GDM1 (cell line): ENCODE results near the gene SLC4A1AP.

ENCODE experiments used
- DNase-seq: peaks from one replicate; lab custom pipeline; 2025; lab: John Stamatoyannopoulos, UW

SLC4A1AP gene

DNA sequence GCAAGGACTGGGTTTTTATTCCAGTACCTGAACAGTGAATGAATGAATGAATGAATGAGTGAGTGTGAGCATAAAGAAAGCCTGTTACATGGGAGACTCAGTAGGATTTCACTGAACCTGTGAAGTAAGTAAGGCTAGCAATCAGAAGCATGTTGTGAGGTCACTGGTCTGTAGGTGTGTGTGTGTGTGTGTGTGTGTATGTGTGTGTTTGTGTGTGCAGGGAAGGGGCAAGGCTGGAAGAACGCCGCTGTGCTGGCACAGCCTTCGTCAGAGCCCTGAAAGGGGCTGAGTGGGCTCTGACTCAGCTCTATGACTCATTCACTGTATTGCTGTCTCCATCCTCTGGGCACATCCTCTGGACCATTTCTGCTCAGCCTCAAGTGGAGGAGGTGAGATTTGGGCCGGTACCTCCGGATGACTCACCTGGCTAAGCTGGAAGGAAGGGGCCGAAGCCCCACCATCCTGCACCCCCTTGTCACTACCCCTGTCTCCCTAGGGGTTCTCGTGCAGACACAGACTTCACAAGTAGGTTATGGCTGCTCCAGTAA is 56.4 kb downstream of the SLC4A1AP start:
- no peak for DNase-seq

DNA sequence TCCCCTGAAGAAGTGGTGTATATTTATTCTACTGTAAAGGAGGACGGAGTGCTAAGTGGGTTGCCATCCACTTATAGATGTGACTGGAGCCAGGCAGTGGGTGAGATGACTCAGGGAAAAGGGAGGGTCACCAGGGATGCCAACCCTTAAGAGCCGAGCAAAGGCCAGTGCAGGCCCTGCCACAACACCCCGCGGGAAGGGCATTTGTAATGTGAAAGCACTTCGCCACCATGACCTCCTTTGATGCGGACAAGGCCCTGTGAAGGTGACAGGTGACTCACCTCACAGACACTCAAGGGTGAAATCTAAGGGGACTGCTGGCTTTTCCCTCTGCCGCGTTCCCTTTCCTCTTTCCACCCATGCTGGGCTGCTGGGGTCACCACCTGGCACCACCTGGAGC is 57.6 kb downstream of the SLC4A1AP start:
- DNase-seq, result no peak

DNA sequence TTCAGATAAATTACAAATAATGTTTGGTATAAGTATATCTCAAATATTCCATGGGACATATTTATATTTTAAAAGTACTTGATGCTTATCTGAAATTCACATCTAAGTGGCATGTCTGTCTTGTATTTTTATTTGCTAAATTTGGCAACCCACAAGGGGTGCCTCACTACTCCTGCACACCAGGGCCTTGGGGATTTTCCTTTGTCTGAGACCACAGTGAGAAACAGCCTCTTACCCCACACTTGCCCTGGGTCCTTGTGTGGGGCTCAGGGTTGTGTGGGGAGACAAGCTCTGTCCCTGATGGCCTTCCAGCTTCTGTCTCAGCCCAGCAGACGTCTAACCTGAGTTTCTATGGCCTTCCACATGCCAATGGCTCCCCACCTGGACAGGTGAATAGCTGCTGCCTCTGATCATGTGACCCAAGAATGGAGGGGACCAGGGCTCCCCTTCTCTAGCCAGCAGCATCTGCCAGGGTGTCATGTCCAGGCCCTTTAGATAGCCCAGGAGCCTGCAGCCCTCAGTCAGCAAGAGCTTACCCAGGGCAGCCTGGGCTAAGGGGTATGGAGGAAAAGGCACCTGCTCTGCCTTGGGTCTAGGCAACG is 58.3 kb downstream of the SLC4A1AP start:
- DNase-seq, result no peak

DNA sequence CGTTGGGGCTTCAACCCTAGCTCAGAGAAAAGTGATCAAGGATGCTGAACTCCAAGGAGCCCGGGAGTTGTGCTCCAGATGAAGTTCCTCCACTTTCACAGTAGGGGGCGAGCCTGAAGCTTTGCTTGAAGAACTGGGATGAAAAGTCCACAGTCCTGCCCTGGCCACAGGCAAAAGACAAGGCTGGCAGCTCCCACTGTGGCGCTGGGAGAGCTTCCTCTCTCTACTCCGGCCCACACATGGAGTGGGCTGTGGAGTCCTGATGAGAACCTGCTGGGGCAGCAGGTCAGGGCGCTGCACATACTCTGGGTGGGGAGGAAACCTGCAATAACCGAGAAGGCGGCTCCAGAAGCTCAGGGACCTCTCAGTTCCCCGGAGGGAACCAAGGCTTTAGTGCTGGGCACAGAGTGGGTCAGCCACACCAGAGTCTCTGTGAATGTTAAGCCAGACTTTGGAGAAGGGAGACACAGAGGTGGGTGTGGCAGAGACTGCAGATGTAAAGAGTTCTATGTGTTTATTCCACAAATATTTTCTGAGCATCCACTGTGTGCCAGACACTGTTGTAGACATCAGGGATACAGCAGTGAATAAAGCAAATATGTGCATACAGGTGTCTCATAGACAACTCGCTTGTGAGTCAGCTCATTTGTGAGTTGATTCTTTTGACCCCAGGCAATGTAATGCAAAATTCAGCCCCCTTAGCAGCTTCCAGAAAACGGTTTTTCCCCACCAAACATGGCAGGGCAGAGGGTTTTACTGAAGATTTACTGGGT is 59.9 kb downstream of the SLC4A1AP start:
- DNase-seq, result no peak

DNA sequence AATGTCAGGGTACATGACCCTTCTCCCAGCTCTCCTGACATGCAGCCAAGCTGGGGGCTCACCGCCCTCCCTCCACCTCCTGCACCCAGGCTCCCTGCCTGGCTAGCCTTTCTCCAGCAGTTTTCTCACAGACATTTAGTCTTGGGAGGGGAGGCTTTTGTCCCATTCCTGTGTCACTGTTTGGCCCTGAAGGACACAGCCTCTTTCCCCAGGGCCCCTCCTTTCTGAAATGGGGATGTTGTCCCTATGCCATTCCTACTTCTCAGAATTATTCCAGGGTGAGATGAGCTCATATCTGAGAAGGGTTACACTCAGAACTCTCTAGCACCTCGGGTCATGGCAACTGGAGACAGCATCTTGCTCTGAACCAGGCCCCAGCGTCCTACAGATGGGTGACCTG is 60.5 kb downstream of the SLC4A1AP start:
- DNase-seq, result no peak

DNA sequence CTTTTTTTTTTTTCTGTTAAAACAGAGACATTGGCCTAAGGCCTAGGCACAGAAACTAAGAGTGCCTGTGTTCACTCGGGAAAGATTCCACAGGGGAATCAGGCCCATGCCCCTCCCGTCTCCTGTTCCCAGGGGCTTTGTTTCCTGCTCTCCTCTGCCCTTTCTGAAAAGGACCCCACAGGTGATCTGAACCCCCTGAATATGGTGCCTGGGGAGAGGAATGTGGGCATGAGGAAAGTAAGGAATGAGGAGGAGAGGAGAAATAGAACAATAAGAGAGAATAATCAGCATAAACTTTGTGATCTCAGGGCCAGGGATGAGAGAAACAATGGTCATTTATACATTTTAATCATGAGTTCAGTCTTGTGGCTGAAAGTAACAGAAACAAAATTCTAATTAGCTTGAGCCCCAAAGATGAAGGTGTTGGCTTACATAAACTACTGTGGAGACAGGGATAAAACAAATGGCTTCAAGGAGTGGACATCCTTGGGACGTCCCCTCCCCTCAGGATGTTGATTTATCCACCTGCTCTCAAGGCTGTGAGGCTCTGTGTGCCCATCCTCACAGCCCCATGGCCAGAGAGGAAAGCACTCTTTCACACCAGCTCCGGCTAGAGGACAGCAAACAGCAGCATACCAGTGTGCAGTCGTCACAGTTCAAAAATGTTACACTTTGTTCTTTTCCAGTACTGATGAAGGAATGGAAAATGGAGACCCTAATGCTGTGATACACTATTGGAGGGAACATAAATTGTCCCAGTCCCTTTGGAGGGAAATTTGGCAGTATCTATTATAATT is 61.4 kb downstream of the SLC4A1AP start:
- no peak for DNase-seq

DNA sequence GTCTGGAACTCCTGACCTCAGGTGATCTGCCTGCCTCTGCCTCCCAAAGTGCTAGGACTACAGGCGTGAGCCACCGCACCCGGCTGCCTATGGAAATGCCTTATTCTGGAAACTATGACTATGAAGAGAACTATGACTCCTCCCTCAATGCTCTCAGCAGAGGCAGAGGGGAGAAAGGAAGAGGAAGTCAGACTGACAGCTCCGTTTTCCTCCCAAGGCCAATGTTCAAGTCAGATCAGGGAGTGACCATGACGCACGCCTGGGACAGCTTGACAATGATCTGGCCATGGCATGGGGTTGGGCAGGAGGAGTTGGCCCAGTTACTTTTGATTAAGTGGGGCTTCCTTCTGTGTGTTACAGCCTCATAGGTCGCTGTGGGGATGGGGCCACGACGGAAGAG is 63.6 kb downstream of the SLC4A1AP start:
- no peak for DNase-seq

DNA sequence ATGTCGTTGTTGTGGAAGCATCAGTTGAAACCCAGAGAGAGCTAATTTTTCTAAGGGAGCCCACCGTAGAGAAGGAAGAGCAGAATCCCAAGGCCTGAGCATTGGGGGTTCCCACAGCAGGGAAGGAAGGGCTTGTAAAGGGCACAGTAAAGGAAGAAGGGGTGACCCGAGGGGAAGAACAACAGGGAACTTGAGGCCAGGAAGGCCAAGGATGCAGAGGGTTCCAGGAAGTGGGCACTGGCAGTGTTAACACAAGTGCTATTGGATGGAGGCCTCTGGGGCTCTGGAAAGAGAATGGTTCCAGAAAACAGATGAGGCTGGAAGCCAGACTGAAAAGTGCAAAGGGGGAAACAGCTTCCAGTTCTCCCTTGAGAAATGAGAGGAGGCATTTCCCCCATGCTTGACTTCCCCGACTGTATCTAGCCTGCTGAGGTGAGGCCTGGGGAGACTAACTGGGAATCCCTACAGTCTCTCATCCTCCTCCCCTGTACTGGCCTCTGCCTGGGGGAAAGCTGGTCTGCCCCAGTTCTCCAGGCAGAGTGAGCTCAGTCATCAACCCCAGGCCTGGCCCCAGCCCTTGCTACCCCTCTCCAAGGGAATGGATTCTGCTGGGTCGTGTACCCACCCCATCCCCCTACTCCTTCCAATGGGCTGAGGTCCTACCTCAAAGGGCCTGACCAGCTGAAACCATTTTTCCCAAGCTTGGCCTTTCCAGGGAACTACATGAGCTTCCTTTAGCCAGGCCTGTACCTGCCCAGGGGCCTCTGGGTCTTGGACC is 64.6 kb downstream of the SLC4A1AP start:
- DNase-seq, result no peak

DNA sequence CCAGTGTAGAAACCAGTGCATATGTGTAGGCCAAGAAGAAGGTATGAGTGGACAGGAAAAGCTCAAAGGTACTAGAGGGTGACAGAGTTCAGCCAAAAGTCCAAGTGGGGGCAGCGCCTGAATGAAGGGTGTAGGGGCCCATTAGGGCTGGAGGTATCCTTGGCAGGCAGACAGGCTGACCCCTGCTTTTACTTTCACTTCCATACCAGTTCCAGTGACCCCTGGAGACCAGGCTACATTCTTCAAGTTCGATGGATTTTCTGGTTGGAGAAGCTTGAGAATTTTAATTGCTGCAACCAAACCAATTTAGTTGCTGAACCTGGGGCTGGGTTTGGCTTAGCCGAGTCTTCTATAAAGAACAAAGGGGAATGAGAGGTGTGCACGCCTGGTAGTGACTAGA is 65.5 kb downstream of the SLC4A1AP start:
- DNase-seq, result no peak

DNA sequence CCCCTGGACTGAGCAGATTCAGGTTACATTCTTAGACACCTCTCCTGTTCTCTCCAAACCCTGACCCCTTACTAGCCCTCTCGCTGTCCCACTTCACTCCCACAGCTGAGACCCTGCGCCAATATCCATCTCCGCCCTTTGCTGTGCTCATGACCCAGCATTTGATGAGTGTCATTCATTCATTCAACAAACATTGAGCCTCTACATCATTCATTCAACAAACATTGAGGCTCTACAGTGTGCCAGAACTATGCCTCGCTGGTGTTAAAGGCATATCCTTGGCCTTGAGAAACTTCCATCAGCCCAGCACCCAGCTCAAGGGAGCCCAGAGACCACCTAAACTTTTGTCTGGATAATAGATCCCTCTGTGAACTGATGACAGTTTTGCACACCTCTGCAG is 65.9 kb downstream of the SLC4A1AP start:
- DNase-seq, result no peak

DNA sequence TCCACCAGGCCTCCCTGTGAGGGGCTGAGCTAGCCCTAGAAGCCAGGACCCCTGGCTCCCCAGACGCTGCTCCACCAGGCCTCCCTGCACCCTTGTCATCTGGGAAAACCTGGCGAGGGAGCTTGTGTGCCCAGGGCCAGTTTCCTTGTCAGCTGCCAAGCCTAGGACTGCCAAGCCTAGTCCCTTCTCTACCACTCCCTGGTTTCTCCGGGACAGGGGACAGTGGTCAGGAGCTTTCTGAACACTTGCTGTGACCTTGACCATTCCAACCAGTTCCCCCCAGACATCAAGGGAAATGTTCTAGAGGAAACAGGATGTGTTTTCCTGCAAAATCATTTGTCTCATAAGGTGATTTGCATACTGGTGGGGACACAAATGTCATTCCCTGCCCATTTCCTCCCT is 66.6 kb downstream of the SLC4A1AP start:
- no peak for DNase-seq

DNA sequence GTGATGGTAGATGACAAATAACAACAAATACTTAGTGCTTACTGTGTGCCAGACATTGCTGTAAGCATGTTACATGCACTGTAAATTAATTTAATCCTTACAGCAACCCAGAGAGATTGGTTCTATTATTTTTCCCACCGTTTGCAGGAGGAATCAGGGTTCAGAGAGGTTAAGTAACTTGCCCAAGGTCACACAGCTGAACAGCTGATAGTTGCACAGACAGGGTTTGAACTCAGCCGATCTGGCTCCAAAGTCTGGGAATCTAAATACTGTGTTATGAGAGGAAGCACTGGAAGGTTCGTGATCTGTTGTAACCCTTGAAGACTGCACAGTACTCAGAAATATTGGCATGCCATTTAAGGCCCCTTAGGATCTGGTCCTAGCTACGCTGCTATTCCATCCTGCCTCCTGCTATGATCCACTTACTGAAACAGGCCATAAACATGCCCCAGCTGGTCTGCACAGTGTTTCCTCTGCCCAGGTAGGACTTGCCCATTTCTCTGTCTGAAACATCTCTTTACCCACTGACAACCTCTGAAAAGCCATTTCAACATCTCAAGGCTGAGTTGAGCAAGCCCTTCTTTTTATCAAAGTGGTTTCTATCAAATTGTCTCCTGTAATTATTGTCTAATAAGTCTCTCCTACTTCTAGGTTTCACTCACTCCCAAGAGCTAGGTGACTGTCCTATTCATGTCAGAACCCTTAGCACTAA is 67.4 kb downstream of the SLC4A1AP start:
- no peak for DNase-seq

DNA sequence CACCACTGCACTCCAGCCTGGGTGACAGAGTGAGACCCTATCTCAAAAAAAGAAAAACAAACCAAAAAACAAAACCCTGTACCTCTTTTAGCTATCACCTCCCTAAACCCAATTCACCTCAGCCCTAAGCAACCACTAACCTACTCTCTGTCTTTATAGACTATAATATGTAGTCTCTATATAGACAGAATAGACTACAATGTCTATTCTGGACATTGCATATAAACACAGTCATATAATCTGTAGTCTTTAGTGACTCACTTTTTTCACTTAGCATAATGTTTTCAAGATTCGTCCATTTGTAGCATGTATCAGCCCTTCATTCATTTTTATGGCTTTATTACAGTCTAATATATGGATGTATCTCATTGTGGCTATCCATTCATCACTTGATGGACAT is 70.6 kb downstream of the SLC4A1AP start:
- DNase-seq, result no peak

DNA sequence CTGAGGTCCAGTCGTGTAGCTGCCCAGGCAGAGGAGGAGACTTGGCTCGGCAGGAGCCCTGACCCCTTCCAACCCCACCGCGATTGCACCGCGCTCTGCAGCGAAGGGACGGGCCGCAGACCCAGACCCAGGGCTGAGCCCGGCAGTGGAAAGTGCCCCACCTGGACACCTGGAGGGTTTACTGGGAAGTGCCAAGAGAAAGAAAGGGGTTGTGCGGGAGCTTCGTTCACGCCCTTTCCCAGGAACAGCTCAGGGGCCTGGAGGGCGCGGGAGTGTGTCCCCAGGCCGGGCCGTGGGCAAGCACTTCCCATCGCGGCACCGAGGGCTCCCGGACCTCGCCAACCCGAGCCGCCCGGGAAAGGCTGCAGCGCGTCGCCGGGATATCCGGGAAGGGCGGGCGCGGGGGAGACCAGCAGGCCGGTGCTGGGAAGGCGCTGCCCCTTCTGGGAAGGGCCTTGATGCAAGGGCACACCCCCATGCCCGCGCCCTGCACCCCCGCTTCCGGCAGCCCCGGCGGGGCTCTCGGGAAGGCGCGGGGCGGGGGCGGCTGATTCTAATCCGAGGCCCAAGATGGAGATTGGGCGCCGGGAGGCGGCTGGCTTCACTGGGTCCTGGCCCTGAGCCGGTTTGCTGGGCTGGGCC is 71.7 kb downstream of the SLC4A1AP start:
- DNase-seq, result no peak

DNA sequence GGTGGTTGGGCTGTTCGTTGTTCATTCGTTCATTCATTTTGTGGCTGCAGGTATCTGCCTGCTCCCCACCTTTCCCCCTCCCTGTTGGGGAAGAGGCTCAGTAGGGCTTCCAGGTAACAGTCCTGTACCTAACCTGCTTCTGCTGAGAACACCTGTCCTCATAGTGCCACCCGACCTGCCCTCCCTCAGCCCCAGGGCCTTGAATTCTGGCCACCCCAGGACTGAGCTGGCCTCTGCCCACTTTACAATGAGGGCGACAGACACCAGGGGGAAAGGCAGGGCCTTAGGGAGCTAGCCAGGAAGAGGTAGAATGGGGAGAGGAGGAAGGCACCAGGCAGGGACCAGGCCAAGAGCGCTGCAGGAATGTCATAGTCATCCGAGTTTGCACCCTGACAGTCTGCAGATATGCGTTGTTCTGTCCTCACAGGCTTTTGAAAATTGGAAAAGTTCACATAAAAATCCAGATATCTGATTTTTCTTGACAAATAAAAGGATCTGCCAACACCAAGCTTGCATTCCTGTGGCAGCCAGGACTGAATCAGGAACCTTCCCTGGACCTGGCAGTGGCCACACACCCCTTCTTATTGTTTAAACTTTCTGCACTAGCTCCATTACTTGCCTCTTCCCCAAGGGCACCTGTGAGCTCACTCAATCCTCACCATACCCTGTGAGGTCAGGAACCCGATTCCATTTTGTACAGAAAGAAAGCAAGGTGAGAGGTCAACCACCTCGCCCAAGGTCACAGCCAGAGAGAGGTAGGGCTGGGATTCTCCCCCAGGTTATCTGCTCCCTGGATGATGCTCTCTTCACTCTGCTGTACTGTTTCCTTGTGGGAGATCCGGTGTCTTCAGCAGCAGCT is 72.6 kb downstream of the SLC4A1AP start:
- DNase-seq, result no peak

DNA sequence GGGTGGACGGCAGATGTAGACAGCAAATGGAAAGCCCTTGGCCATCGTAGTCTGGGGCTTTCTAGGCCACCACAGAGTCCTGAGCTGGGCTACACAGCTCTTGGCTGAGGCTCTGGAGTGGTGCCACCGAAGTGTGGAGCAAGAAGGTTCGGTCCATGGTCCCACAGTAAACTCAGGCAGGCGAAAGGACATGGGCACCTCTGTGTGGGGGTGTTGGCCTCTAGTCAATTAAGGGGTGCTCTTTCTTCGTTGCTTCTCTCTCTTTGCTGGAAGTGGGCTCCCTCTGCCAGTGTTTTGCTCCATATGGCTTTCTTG is 73.2 kb downstream of the SLC4A1AP start:
- DNase-seq, result no peak

DNA sequence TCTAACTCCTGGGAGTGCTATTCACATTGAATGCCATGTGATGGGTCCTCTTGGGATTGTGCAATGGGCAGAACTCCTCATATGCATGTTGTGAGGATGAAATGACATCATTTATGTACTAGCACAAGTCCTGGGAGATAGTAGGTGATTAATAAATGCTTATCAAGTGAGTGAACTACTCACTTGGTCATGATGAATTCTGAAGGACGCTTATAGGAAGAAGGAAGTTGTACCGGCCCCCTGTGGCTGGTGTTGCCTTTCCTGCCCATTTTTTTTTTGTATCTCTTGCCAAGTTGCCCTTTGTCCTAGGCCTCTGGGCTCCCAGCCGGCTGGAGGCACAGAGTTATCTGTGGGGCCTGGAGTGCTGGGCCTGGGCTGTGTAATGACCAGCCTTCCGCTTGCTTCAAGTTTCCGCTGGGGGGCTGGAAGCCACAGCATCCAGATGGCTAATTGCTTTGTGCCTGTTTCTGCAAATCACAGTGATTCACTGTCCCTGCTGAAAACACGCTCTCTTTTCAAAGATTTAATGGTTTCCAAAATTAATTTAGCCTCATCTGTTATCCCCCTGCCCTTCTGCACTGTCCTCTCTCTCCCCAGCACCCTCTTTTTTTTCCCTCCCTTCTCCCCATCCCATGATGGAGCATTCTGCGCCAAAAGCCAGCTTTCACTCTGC is 74.1 kb downstream of the SLC4A1AP start:
- DNase-seq, result no peak

DNA sequence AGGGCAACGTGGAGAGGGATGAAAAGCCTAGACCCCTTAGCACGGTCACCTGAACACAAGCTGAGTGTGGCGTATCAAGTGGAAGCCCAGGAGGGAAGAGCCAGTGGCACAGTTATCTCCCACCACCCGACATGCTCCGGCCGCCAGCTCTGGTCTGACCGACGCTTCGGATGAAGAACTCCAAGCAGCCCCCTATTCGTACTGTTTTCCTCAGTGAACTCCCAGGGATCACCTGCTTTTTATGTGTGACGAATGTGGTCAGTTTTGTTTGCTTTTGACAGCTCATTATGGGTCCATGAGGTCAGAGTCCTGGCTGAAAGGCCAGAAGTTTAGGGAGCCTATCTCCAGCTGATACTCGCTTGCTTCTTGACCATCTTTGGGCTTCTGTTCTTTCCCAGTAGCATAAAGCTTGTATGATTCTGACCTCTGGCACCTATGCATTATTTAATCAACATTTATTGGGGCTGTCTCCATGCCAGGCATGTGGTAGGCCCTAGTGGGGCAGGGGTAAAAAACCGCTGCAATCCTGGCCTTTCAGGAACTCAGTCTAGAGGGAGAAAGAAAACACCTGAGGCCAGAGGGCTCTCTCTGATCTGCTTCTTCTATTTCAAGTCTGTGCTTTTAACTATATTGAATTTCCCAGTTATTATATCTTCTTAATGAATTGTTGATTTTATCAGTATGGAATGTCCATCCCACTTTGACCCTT is 74.8 kb downstream of the SLC4A1AP start:
- DNase-seq, result no peak

DNA sequence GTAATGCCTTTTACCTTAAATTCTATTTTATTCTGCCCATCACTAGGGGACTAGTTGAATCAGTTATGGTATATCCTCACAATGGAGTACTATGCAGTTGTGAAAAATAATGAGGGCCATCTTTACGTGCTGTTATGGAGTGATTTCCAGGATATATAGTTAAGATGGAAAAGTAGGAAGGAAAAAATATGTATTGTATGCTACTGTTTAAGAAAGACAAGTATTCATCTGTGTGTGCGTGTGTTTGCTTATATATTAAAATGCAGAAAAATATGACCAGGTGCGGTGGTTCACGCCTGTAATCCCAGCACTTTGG is 75.3 kb downstream of the SLC4A1AP start:
- no peak for DNase-seq
